Duodenal mucosa (tissue), 2 donors: ENCODE measurements around the gene EFCAB14.
"Not testable (repeated sequence)": the region's sequence is repeated elsewhere in the genome, so short reads cannot be mapped to it uniquely, and the experiment has no call there.

Source experiments
- H3K27ac ChIP-seq: one replicate; pipeline ENCODE4 v1.7.0; 2013; ENCODE audit warnings: low read depth, low read length
- H3K27me3 ChIP-seq, 2 donors: one replicate each; pipeline ENCODE4 v1.7.0; 2013; ENCODE audit warnings: low read length in 2 of 2, control low read depth in 1 of 2; ENCODE audit not compliant: insufficient read depth in 2 of 2, control insufficient read depth in 1 of 2
- H3K36me3 ChIP-seq, 2 donors: one replicate each; pipeline ENCODE4 v1.7.0; 2013; ENCODE audit warnings: low read length in 2 of 2, control low read depth in 1 of 2; ENCODE audit not compliant: insufficient read depth in 2 of 2, control insufficient read depth in 1 of 2
- H3K4me1 ChIP-seq, 2 donors: one replicate each; pipeline ENCODE4 v1.7.0; 2013; ENCODE audit warnings: low read length in 2 of 2, control low read depth in 1 of 2; ENCODE audit not compliant: insufficient read depth in 2 of 2, control insufficient read depth in 1 of 2
- H3K4me3 ChIP-seq, 2 donors: one replicate each; pipeline ENCODE4 v1.7.0; 2013; ENCODE audit warnings: low read length in 2 of 2, low read depth in 1 of 2
- H3K9ac ChIP-seq, 2 donors: one replicate each; pipeline ENCODE4 v1.7.0; 2013; ENCODE audit warnings: low read length in 2 of 2, low read depth in 1 of 2
- H3K9me3 ChIP-seq, 2 donors: one replicate each; pipeline ENCODE4 v1.7.0; 2013; ENCODE audit warnings: low read length in 2 of 2, control low read depth in 1 of 2; ENCODE audit not compliant: control insufficient read depth in 1 of 2

Gene EFCAB14

GRCh38 chr1:46723901-46724300, 5.0 kb upstream of the EFCAB14 start:
- no peaks in the 10 kb centered on the region for H3K9me3 ChIP-seq
- H3K27me3 ChIP-seq, result no peaks in the 10 kb centered on the region
- H3K36me3 ChIP-seq, result no peaks in the 10 kb centered on the region
- no peak overlapping the region for H3K27ac ChIP-seq
- H3K4me3 ChIP-seq, result no peak overlapping the region
- H3K4me1 ChIP-seq, result peaks cover 6 to 7% of the 10 kb centered on the region in 2 donors
- H3K9ac ChIP-seq, result no peak overlapping the region

GRCh38 chr1:46721686-46722205, 2.8 kb upstream of the EFCAB14 start:
- H3K4me1 ChIP-seq, result peaks cover 21 to 24% of the 10 kb centered on the region in 2 donors
- H3K9me3 ChIP-seq, result no peaks in the 10 kb centered on the region
- H3K27me3 ChIP-seq, result no peaks in the 10 kb centered on the region
- H3K36me3 ChIP-seq, result no peaks in the 10 kb centered on the region
- H3K4me3 ChIP-seq, result no peak overlapping the region
- no peak overlapping the region for H3K27ac ChIP-seq
- no peak overlapping the region for H3K9ac ChIP-seq

GRCh38 chr1:46721204-46721603, 2.3 kb upstream of the EFCAB14 start:
- H3K27me3 ChIP-seq, result no peaks in the 10 kb centered on the region
- H3K4me3 ChIP-seq, result no peak overlapping the region
- no peak overlapping the region for H3K27ac ChIP-seq
- H3K4me1 ChIP-seq, result peaks cover 27 to 28% of the 10 kb centered on the region in 2 donors
- H3K36me3 ChIP-seq, result no peaks in the 10 kb centered on the region
- no peak overlapping the region for H3K9ac ChIP-seq
- no peaks in the 10 kb centered on the region for H3K9me3 ChIP-seq

- H3K4me1 ChIP-seq, result peaks cover 27 to 32% of the 10 kb centered on the region in 2 donors
- not testable (repeated sequence) for H3K9me3 ChIP-seq, H3K27me3 ChIP-seq, H3K36me3 ChIP-seq, H3K9ac ChIP-seq, H3K27ac ChIP-seq, H3K4me3 ChIP-seq
Measured at GRCh38 chr1:46720319-46720718, 1.4 kb upstream of the EFCAB14 start.

- Histone ChIP-seq H3K4me3 (peak overlapping the region; percentile 94 to 96), H3K9me3 (no peaks in the 10 kb centered on the region), H3K27me3 (no peaks in the 10 kb centered on the region), H3K4me1 (peaks cover 27 to 37% of the 10 kb centered on the region in 2 donors), H3K9ac (peak overlapping the region in 1 of 2 donors; percentile 50), H3K36me3 (peaks cover 9 to 11% of the 10 kb centered on the region in 2 donors), H3K27ac (peak overlapping the region; percentile 70)
Measured at GRCh38 chr1:46719689-46720088, 775 bp upstream of the EFCAB14 start.

GRCh38 chr1:46718340-46718726, 581 bp downstream of the EFCAB14 start:
- Histone ChIP-seq H3K9me3 (no peaks in the 10 kb centered on the region), H3K36me3 (peaks cover 16 to 24% of the 10 kb centered on the region in 2 donors), H3K27ac (peak overlapping the region; percentile 68), H3K27me3 (no peaks in the 10 kb centered on the region), H3K4me1 (peaks cover 27 to 37% of the 10 kb centered on the region in 2 donors), H3K9ac (peak overlapping the region; percentile 83 to 97), H3K4me3 (peak overlapping the region; percentile 94 to 96)

- H3K27ac ChIP-seq, result no peak overlapping the region
Measured at GRCh38 chr1:46717654-46718053, 1.3 kb downstream of the EFCAB14 start.

GRCh38 chr1:46714976-46715375, 3.9 kb downstream of the EFCAB14 start:
- Histone ChIP-seq H3K9ac (no peak overlapping the region), H3K9me3 (no peaks in the 10 kb centered on the region), H3K27me3 (no peaks in the 10 kb centered on the region), H3K4me3 (no peak overlapping the region), H3K36me3 (peaks cover 19 to 44% of the 10 kb centered on the region in 2 donors), H3K4me1 (peaks cover 36 to 37% of the 10 kb centered on the region in 2 donors), H3K27ac (no peak overlapping the region)

More at GRCh38 chr1:46717654-46718053, 1.3 kb downstream of the EFCAB14 start:
- Histone ChIP-seq H3K9ac (peak overlapping the region; percentile 83 to 97), H3K4me1 (peaks cover 27 to 37% of the 10 kb centered on the region in 2 donors), H3K4me3 (peak overlapping the region; percentile 94 to 96), H3K27me3 (no peaks in the 10 kb centered on the region), H3K36me3 (peaks cover 16 to 31% of the 10 kb centered on the region in 2 donors), H3K9me3 (no peaks in the 10 kb centered on the region)

- H3K36me3 ChIP-seq, result peaks cover 20 to 71% of the 10 kb centered on the region in 2 donors
- no peaks in the 10 kb centered on the region for H3K9me3 ChIP-seq
- peaks cover 14 to 17% of the 10 kb centered on the region in 2 donors for H3K4me1 ChIP-seq
- no peaks in the 10 kb centered on the region for H3K27me3 ChIP-seq
- no peak overlapping the region for H3K27ac ChIP-seq
- no peak overlapping the region for H3K9ac ChIP-seq
- no peak overlapping the region for H3K4me3 ChIP-seq
Measured at GRCh38 chr1:46708121-46708520, 10.8 kb downstream of the EFCAB14 start.

GRCh38 chr1:46705408-46705807, 13.5 kb downstream of the EFCAB14 start:
- Histone ChIP-seq H3K4me3 (no peak overlapping the region), H3K9ac (no peak overlapping the region), H3K27me3 (no peaks in the 10 kb centered on the region), H3K27ac (no peak overlapping the region), H3K9me3 (no peaks in the 10 kb centered on the region), H3K36me3 (peaks cover 22 to 74% of the 10 kb centered on the region in 2 donors), H3K4me1 (peaks cover 8 to 14% of the 10 kb centered on the region in 2 donors)
